Subcutaneous adipose tissue (tissue), 4 donors: Measurements from ENCODE around the gene C19orf73. TPM values are rescaled to one million over a fixed set of nuclear protein-coding genes. Genes with fewer than 3 reads are reported as not detected.

Experiments used
- small RNA-seq: library from RNA; depleted of rRNA; stranded (forward); fragments of <200 nt; gene quantifications from one replicate; pipeline ENCODE3, GENCODE V24; 2016
- total RNA-seq, 4 donors: library from RNA; depleted of rRNA; stranded (reverse); fragments of >200 nt; gene quantifications; one replicate each; pipeline ENCODE4 v1.1.0, GENCODE V29; 2016
- TF ChIP-seq, protein P1 (sequence below): fragments of 450-650 bp; IDR thresholded peaks from one replicate; pipeline ENCODE4 v1.5.1; 2016; ENCODE audit warnings: low read depth, mild to moderate bottlenecking, control low read depth, antibody characterized with exemption, moderate library complexity

The C19orf73 gene
- total RNA-seq, 4 donors from 2014 or later: 1.1 to 6.5 (median 1.5) TPM; not detected in 1

DNA sequence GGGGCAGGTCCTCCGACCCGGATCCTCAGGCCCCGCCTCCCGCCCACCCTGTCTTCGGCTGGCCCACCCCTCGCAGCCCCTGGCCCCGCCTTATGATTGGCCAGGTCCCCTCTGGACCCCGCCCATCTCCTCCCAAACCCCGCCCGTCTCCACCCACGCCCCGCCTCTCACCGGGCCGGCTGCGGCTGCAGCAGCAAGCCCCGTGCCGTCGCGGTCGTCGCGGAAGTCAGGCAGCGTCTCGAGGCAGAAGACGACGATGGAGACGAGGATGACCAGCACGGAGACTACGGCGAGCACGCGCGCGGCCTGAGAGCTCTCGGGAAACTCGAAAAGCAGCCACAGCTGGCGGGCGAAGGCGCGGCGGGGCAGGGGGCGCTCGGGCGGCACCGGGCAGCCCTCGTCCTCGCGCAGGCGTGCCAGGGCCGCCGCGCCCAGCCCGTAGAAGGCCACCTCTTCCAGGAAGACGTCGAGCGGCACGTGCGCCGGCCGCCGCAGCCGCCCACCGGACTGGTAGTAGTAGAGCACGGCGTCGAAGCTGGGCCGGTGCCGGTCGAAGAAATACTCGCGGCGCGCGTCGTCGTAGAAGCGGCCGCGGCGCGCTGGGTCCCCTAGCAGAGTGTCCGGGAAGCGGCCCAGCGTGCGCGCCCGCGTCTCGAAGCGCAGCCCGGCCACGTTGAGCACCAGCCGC is 46.9 kb downstream of the C19orf73 start:
- TF ChIP-seq, protein P1, sequence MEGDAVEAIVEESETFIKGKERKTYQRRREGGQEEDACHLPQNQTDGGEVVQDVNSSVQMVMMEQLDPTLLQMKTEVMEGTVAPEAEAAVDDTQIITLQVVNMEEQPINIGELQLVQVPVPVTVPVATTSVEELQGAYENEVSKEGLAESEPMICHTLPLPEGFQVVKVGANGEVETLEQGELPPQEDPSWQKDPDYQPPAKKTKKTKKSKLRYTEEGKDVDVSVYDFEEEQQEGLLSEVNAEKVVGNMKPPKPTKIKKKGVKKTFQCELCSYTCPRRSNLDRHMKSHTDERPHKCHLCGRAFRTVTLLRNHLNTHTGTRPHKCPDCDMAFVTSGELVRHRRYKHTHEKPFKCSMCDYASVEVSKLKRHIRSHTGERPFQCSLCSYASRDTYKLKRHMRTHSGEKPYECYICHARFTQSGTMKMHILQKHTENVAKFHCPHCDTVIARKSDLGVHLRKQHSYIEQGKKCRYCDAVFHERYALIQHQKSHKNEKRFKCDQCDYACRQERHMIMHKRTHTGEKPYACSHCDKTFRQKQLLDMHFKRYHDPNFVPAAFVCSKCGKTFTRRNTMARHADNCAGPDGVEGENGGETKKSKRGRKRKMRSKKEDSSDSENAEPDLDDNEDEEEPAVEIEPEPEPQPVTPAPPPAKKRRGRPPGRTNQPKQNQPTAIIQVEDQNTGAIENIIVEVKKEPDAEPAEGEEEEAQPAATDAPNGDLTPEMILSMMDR: no peak

DNA sequence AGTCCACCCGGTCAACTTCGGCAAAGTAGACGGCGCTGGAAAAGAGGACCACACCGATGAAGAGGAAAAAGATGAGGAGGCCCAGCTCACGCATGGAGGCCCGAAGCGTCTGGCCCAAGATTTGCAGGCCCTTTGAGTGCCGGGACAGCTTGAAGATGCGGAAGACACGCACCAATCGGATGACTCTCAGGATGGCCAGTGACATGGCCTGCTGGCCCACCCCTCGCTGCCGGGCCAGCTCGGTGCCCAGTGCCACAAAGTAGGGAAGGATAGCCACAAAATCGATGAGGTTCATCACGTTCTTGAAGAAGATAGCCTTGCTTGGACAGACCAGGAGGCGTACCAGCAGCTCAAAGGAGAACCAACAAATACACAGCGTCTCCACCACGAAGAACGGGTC is 48.5 kb downstream of the C19orf73 start:
- TF ChIP-seq, protein P1: no peak

DNA sequence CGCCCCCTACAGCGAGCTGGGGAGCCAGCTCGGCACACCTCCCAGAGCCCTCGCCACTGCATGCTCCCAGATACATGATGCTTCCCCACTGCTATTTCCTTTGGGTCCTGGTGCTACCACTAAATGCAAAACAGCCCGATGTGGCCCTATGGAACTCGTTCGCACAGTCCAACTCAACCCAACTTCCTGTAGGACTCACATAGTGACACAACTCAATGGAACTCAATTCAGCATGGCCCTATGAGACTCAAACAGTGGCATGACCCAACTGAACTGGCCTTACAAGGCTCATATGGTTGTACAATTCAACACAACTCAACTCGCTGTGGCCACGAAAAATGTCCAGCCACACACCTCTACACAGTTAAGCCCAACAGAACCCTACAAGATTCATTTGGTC is 49.9 kb downstream of the C19orf73 start:
- TF ChIP-seq, protein P1: no peak

Small RNA genes within 50 kb of the gene (small RNA-seq; reads per million reads assigned to genes)
- gene RN7SL708P: not detected

Other genes starting within 250 kb of the C19orf73 start
- 10 to 100 TPM; 30.5 to 81.7 (median 48.3) TPM for gene PPP1R15A, start 246.7 kb downstream of the C19orf73 start, total RNA-seq
- under 1 TPM in 1 of 4 donors, not detected in 3; 0.22 TPM for gene TULP2, start 220.4 kb downstream of the C19orf73 start, total RNA-seq
- 100 to 1,000 TPM; 128 to 480 (median 313) TPM for gene NUCB1, start 218.8 kb downstream of the C19orf73 start, total RNA-seq
- gene DHDH, start 185.4 kb downstream of the C19orf73 start, total RNA-seq: 1 to 10 TPM in 1 of 4 donors, not detected in 3; 1.1 TPM
- 10 to 100 TPM; 21.0 to 37.2 (median 31.2) TPM for gene BAX, start 164.3 kb downstream of the C19orf73 start, total RNA-seq
- gene FTL, start 153.8 kb downstream of the C19orf73 start, total RNA-seq: over 10,000 TPM in 3 of 4 donors, 1,000 to 10,000 TPM in 1; 7,770 to 28,830 (median 13,714) TPM
- gene GYS1, start 125.8 kb downstream of the C19orf73 start, total RNA-seq: 10 to 100 TPM; 15.1 to 86.3 (median 34.5) TPM
- 10 to 100 TPM; 34.3 to 62.5 (median 49.4) TPM for gene RUVBL2, start 125.3 kb downstream of the C19orf73 start, total RNA-seq
- gene LHB, start 102.1 kb downstream of the C19orf73 start, total RNA-seq: not detected
- gene CGB3, start 94.8 kb downstream of the C19orf73 start, total RNA-seq: not detected
- gene CGB2, start 87.3 kb downstream of the C19orf73 start, total RNA-seq: not detected
- not detected for gene CGB1, start 82.2 kb downstream of the C19orf73 start, total RNA-seq
- not detected for gene CGB5, start 75.3 kb downstream of the C19orf73 start, total RNA-seq
- gene CGB8, start 70.0 kb downstream of the C19orf73 start, total RNA-seq: not detected
- 1 to 10 TPM in 1 of 4 donors, not detected in 3; 1.3 TPM for gene CGB7, start 61.4 kb downstream of the C19orf73 start, total RNA-seq
- gene NTF4, start 54.3 kb downstream of the C19orf73 start, total RNA-seq: not detected
- gene KCNA7, start 46.4 kb downstream of the C19orf73 start, total RNA-seq: not detected
- gene SNRNP70, start 33.7 kb downstream of the C19orf73 start, total RNA-seq: 100 to 1,000 TPM; 122 to 164 (median 152) TPM
- 1 to 10 TPM in 3 of 4 donors, not detected in 1; 6.6 to 9.0 (median 7.1) TPM for gene LIN7B, start 4.8 kb downstream of the C19orf73 start, total RNA-seq
- 1 to 10 TPM in 3 of 4 donors, under 1 TPM in 1; 0.68 to 5.7 (median 2.4) TPM for gene PPFIA3, start 401 bp upstream of the C19orf73 start, total RNA-seq
- 1 to 10 TPM in 2 of 4 donors, under 1 TPM in 2; 0.49 to 3.8 (median 1.7) TPM for gene HRC, start 36.3 kb upstream of the C19orf73 start, total RNA-seq
- gene TRPM4, start 38.6 kb upstream of the C19orf73 start, total RNA-seq: 10 to 100 TPM in 3 of 4 donors, 1 to 10 TPM in 1; 6.5 to 25.8 (median 11.8) TPM
- gene SLC6A16, start 206.0 kb upstream of the C19orf73 start, total RNA-seq: 1 to 10 TPM in 3 of 4 donors, under 1 TPM in 1; 0.85 to 6.0 (median 3.1) TPM
- 10 to 100 TPM in 3 of 4 donors, 1 to 10 TPM in 1; 8.9 to 87.4 (median 21.1) TPM for gene CD37, start 216.3 kb upstream of the C19orf73 start, total RNA-seq
- gene TEAD2, start 243.3 kb upstream of the C19orf73 start, total RNA-seq: 10 to 100 TPM; 13.8 to 23.5 (median 19.6) TPM
- gene DKKL1, start 244.7 kb upstream of the C19orf73 start, total RNA-seq: 1 to 10 TPM in 1 of 4 donors, not detected in 3; 2.6 TPM